ENCODE measurements around the gene KCNMA1.

The KCNMA1 gene

GRCh38 chr10:77611670-77612069 lies 25.9 kb downstream of the KCNMA1 start:
- in situ Hi-C loops (cut with MboI; ENCODE audit: low sequenced_read_pairs), result no loop called here

- in situ Hi-C loops (cut with MboI; ENCODE audit: low sequenced_read_pairs), result no loop called here
Observed at GRCh38 chr10:77611221-77611620, 26.4 kb downstream of the KCNMA1 start.

GRCh38 chr10:77609781-77610272 lies 27.8 kb downstream of the KCNMA1 start:
- in situ Hi-C loops (cut with MboI; ENCODE audit: low sequenced_read_pairs), result no loop called here

GRCh38 chr10:77608281-77608680 lies 29.3 kb downstream of the KCNMA1 start:
- in situ Hi-C loops (cut with MboI; ENCODE audit: low sequenced_read_pairs), result no loop called here

- in situ Hi-C loops (cut with MboI; ENCODE audit: low sequenced_read_pairs), result no loop called here
Observed at GRCh38 chr10:77606751-77607150, 30.9 kb downstream of the KCNMA1 start.

- in situ Hi-C loops (cut with MboI; ENCODE audit: low sequenced_read_pairs), result no loop called here
Observed at GRCh38 chr10:77605466-77605865, 32.1 kb downstream of the KCNMA1 start.

- in situ Hi-C loops (cut with MboI; ENCODE audit: low sequenced_read_pairs), result no loop called here
Observed at GRCh38 chr10:77604941-77605351, 32.7 kb downstream of the KCNMA1 start.

GRCh38 chr10:77604063-77604462 lies 33.5 kb downstream of the KCNMA1 start:
- in situ Hi-C loops (cut with MboI; ENCODE audit: low sequenced_read_pairs), result no loop called here

GRCh38 chr10:77603534-77603927 lies 34.1 kb downstream of the KCNMA1 start:
- in situ Hi-C loops (cut with MboI; ENCODE audit: low sequenced_read_pairs), result no loop called here

- in situ Hi-C loops (cut with MboI; ENCODE audit: low sequenced_read_pairs), result no loop called here
Observed at GRCh38 chr10:77602913-77603533, 34.6 kb downstream of the KCNMA1 start.

GRCh38 chr10:77602231-77602912 lies 35.2 kb downstream of the KCNMA1 start:
- in situ Hi-C loops (cut with MboI; ENCODE audit: low sequenced_read_pairs), result no loop called here

GRCh38 chr10:77601488-77601887 lies 36.1 kb downstream of the KCNMA1 start:
- in situ Hi-C loops (cut with MboI; ENCODE audit: low sequenced_read_pairs), result no loop called here

GRCh38 chr10:77600640-77601039 lies 37.0 kb downstream of the KCNMA1 start:
- in situ Hi-C loops (cut with MboI; ENCODE audit: low sequenced_read_pairs), result no loop called here

GRCh38 chr10:77599651-77600050 lies 38.0 kb downstream of the KCNMA1 start:
- in situ Hi-C loops (cut with MboI; ENCODE audit: low sequenced_read_pairs), result no loop called here

GRCh38 chr10:77598606-77599005 lies 39.0 kb downstream of the KCNMA1 start:
- in situ Hi-C loops (cut with MboI; ENCODE audit: low sequenced_read_pairs), result no loop called here

- in situ Hi-C loops (cut with MboI; ENCODE audit: low sequenced_read_pairs), result no loop called here
Observed at GRCh38 chr10:77597560-77597959, 40.0 kb downstream of the KCNMA1 start.

- in situ Hi-C loops (cut with MboI; ENCODE audit: low sequenced_read_pairs), result no loop called here
Observed at GRCh38 chr10:77594471-77594783, 43.2 kb downstream of the KCNMA1 start.

GRCh38 chr10:77593771-77594470 lies 43.7 kb downstream of the KCNMA1 start:
- in situ Hi-C loops (cut with MboI; ENCODE audit: low sequenced_read_pairs), result no loop called here

GRCh38 chr10:77592946-77593636 lies 44.5 kb downstream of the KCNMA1 start:
- in situ Hi-C loops (cut with MboI; ENCODE audit: low sequenced_read_pairs), result no loop called here

- in situ Hi-C loops (cut with MboI; ENCODE audit: low sequenced_read_pairs), result no loop called here
Observed at GRCh38 chr10:77592510-77592909, 45.1 kb downstream of the KCNMA1 start.

- in situ Hi-C loops (cut with MboI; ENCODE audit: low sequenced_read_pairs), result no loop called here
Observed at GRCh38 chr10:77591238-77591880, 46.2 kb downstream of the KCNMA1 start.
